Pulmonary artery endothelial cell (primary cell): ENCODE data around the gene TYK2. TPM values are rescaled to one million over a fixed set of nuclear protein-coding genes. Genes with fewer than 3 reads are reported as not detected.

ENCODE experiments used
- DNase-seq: peaks from one replicate; pipeline ENCODE4 v3.0.0-alpha.2; 2011; ENCODE audit warnings: low read depth, low spot score
- total RNA-seq: library from RNA; depleted of rRNA; stranded (reverse); fragments of >200 nt; gene quantifications from 2 replicates; pipeline ENCODE4 v1.2.3, GENCODE V29; 2014

TYK2 gene
- total RNA-seq, 1 donor from 2014 or later = 96.9 TPM

DNA sequence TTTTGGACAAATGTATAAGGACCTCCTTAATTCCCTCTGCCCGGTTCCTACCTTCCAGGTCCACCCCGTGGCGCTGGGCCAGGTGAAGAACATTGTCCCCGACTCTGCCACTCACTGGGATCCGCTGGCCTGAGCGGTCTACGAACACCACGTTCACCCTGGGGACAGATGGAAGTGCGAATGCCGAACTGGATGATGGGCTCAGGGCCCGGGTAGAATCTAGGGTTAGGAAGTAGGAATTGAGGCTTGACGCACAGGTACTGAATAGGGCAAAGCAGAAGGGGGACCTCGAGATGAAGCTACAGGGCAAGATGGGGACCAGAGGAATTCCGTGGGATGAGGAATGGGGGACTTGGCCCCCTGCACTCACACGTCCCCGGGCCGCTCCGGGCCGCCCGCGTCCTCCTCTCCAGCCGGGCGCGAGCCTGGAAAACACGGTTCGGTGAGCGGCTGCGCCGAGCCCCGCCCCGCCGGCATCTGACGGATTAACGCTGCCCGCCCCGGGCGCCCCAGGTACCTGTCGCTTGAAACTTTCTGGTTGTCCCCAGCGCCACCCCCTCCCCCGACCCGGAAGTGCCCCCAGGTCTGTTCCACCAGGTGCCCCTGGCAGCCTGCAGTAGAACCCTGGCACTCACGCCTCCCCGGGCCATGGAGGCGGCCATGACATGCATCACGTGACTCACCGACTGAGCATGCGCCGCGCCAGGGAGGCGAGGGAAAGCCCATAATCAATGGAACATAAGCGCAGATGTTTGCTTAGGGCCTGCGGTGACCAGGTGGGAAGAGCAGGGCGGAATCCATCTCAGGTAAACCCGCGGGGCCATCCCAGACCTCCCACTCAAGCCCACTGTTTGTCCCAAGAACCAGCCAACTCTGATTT lies 64.8 kb downstream of the TYK2 start, which contains the start of gene FDX2:
Gene FDX2, minus strand, starts transcription at position 681 of the 880 bp plus-strand sequence. Its CDS starts 19 bp downstream, at position 662.
- DNase-seq = peak; percentile 32

DNA sequence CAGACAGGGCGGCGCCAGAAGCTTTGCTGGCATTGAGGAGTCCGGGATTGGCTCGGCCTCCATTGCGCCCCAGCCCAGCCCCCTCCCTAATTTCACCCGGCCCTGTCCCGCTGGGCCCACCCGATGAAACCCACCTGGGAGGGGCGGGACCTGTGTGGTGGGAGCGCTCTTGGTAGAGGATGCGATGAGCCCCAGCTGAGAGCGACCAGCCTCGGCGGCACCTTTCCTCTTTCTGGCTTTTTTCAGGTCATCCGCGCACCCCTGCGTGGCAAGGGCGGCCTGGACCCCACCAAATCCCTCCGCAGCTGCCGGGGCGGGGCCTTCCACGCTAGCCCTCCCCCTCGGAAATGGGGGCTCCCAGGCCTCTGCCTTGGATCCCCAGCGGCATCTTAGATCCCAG lies 70.9 kb downstream of the TYK2 start, which contains the start of gene ZGLP1:
Gene ZGLP1, minus strand, starts transcription at position 393 of the 400 bp plus-strand sequence.
- no peak for DNase-seq

DNA sequence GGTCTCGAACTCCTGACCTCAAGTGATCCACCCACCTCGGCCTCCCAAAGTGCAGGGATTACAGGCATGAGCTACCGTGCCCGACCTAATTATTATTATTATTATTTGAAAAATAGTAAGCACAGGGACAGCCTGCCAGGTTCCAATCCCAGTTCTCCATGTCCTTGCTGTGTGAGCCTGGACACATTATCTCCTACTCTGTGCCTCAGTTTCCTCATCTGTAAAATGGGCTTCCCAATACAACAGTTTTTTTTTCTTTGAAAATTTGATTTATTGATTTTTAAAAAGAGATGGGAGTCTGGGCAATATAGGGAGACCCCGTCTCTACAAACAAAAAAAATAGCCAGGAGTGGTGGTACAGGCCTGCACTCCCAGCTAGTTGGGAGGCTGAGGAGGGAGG lies 74.0 kb downstream of the TYK2 start:
- no peak for DNase-seq

DNA sequence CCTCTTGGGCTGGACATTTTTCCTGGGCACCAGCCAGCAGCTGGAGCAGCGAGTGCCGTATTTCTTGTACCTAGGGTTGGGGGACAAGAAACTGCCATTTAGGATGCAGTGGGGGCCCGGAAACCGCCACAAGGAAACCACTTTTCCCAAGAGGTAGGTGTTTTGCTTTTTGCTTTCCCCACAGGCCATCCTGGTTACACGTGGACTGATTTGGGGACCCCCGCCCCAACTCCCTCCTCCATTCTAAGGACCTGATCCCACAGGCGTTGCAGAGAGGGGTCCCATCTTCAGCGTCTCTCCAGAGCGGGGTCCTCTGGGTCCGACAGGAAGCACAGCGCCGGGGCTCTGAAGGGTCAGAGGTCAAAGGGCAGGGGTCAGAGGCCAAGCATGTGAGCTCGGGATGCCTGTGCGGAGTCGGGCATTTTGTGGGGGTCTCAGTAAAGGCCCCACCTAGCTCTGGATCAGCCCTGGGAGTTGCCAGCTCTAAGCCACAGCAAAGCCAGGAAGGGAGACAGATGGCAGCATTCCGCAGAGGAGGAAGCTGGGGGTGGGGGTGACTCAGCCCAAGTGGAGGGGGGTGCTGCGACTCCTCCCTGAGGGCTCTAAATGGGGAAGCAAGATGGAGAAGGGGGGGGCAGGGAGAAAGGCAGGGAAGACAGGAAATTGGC lies 75.1 kb downstream of the TYK2 start:
- DNase-seq = no peak

Other genes with a start within 250 kb of the TYK2 start
- gene DNMT1, start 185.6 kb downstream of the TYK2 start, total RNA-seq = 39.4 and 61.7 TPM in 2 replicates
- 0.25 and 0.46 TPM in 2 replicates for gene S1PR2, start 149.2 kb downstream of the TYK2 start, total RNA-seq
- 32.6 and 35.9 TPM in 2 replicates for gene MRPL4, start 128.4 kb downstream of the TYK2 start, total RNA-seq
- gene ICAM1, start 109.5 kb downstream of the TYK2 start, total RNA-seq = 20.1 and 42.0 TPM in 2 replicates
- gene ICAM4, start 93.6 kb downstream of the TYK2 start, total RNA-seq = 0.40 and 0.95 TPM in 2 replicates
- gene ICAM5, start 90.6 kb downstream of the TYK2 start, total RNA-seq = 0.13 and 0.25 TPM in 2 replicates
- gene ZGLP1, start 70.8 kb downstream of the TYK2 start, total RNA-seq = 0.26 and 0.56 TPM in 2 replicates
- gene FDX2, start 64.6 kb downstream of the TYK2 start, total RNA-seq = 21.8 and 25.8 TPM in 2 replicates
- gene RAVER1, start 47.0 kb downstream of the TYK2 start, total RNA-seq = 10.3 and 13.8 TPM in 2 replicates
- gene ICAM3, start 40.9 kb downstream of the TYK2 start, total RNA-seq = 11.1 TPM in 2 replicates
- gene CDC37, start 23.0 kb upstream of the TYK2 start, total RNA-seq = 335 and 371 TPM in 2 replicates
- gene PDE4A, start 40.0 kb upstream of the TYK2 start, total RNA-seq = 2.6 and 2.7 TPM in 2 replicates
- 86.3 and 103 TPM in 2 replicates for gene KEAP1, start 122.8 kb upstream of the TYK2 start, total RNA-seq
- not detected in 2 replicates for gene S1PR5, start 136.9 kb upstream of the TYK2 start, total RNA-seq
- gene ATG4D, start 163.3 kb upstream of the TYK2 start, total RNA-seq = 12.1 and 12.5 TPM in 2 replicates
- 9.8 and 13.7 TPM in 2 replicates for gene KRI1, start 185.4 kb upstream of the TYK2 start, total RNA-seq
- gene CDKN2D, start 188.4 kb upstream of the TYK2 start, total RNA-seq = 4.7 and 4.9 TPM in 2 replicates
- not detected in 2 replicates for gene AP1M2, start 206.7 kb upstream of the TYK2 start, total RNA-seq
- gene SLC44A2, start 245.0 kb upstream of the TYK2 start, total RNA-seq = 27.3 and 31.0 TPM in 2 replicates